HG03342 (cell line): ENCODE data around the gene HTR6.
"Not testable (repeated sequence)": the region's sequence is repeated elsewhere in the genome, so short reads cannot be mapped to it uniquely, and the experiment has no call there.

ENCODE experiments used
- ATAC-seq: cut with Tn5 transposase; IDR thresholded peaks from one replicate; pipeline ENCODE4 v1.9.1; 2021; ENCODE audit warnings: mild to moderate bottlenecking, moderate library complexity; ENCODE audit not compliant: unreplicated experiment

Gene HTR6

GRCh38 chr1:19637606-19638005 is 27.1 kb upstream of the HTR6 start:
- no peak for ATAC-seq

- not testable (repeated sequence) for ATAC-seq
These were observed 25.4 kb upstream of the HTR6 start for GRCh38 chr1:19639228-19639627.

DNA sequence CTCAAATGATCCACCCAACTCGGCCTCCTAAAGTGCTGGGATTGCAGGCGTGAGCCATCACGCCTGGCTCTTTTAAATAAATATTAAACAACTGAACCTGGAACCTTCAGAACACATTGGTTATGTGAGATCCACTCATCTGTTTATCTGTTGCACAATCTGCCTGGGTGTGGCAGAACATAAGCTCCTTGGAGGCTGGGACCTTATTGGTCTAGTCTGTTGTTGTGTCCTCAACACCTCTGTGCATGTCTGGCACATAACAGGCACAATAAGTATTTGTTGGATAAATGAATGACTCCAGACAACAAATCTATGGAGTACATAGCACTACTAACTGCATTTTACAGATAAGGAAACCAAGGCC is 24.7 kb upstream of the HTR6 start:
- ATAC-seq, result no peak

DNA sequence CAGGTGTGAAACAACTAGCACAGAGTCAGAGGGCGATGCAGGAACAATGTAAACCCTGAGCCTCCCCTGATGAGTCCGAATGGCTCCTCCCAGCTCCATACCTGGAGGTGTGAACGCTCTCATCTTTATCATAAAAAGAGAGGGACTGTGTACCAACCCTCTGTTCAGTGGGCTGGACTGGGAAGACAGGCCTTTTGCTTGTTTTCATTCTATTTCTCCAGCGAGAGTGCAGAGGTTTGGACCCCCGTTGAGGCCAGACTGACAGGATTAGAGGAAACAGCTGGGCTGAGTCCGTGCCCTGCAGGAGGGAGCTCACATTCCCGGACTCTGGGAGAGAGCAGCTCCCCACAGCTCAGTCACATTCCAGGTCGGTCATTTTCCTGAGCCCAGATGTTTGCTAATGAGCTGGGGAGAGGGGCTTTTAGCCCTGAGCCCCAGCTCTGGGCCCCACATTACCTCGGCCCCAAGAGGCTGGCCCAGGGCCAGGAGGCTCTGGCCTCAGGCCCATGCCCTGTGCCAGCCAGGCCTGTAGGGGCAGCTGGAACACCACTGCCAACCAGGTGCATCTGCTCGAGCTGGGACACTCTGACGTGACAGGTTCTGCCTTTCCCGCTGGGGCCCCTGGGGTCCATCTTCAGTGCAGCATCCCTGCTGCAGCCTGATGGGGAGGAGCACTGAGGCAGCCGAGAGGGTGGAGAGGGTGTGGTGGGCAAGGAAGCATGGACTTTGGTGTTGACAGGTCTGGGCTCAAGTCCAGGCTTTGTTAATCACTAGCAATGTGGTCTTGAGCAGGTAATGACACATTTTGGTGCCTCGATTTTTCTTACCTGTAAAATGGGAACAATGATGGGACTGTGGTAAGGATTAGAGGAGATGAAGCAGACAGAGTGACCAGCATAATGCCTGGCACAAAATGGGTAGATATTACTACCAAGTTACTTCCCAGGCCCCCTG is 24.0 kb upstream of the HTR6 start:
- ATAC-seq, result no peak

DNA sequence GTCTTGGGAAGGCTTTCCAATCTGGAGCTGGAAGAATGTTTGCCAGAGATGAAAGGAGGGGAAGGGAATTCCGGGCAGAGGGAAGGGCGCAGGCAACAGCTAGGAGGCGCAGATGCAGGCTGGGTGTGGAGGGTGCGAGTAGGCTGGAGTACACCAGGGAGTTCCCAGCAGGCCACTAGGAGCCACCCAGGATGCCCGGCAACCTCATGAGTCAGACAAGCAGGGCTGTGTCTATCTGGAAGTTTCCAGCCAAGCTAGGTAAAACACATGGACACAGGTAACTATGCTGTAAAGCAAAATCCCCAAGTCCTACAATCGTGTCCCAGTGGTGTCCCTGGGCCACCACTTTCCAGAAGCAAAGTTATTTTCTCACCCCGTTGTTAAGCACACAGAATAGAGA is 21.6 kb upstream of the HTR6 start:
- ATAC-seq, result no peak

- ATAC-seq, result no peak
These were observed 20.9 kb upstream of the HTR6 start, which contains the start of gene NBL1 for GRCh38 chr1:19643602-19644394. NBL1 (plus strand) TSS chr1:19644311; CDS start chr1:19655031, 10,720 bp downstream.

DNA sequence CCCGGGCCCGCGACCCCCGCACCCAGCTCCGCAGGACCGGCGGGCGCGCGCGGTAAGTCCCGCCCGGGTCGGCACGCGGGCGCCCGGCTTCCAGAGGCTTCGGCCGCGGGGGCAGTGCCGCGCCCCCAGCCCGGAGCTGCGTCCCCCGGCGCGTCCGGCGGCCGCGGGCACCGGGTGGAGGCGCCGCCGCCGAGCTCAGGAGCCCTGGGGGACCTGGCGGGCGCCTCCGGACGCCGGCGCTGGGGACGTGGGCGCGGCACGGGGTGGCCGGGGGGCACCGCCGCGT is 20.3 kb upstream of the HTR6 start:
- ATAC-seq, result no peak

- ATAC-seq, result no peak
These were observed 19.8 kb upstream of the HTR6 start for GRCh38 chr1:19644681-19645410.

- no peak for ATAC-seq
These were observed 19.0 kb upstream of the HTR6 start for GRCh38 chr1:19645411-19646251.

- ATAC-seq, result no peak
These were observed 18.0 kb upstream of the HTR6 start for GRCh38 chr1:19646377-19647319.

DNA sequence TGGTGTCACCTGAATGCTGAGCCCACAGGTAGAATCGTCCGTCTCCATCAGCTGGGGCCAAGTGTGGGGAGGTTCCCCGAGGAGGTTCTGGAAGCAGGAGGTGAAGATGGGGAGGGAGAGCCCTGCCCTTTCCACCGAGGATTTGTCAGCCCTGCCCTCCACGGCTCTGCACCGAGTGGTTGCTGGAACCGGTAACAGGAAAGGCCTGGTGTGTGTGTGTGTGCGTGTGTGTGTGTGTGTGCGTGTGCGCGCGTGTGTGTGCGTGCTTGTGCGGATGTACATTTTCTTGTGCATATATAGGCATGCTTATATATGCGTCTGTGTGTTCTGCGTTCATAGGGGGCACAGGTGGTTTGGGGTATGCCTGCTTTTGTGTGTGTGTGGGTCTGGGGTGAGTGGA is 17.0 kb upstream of the HTR6 start:
- no peak for ATAC-seq

DNA sequence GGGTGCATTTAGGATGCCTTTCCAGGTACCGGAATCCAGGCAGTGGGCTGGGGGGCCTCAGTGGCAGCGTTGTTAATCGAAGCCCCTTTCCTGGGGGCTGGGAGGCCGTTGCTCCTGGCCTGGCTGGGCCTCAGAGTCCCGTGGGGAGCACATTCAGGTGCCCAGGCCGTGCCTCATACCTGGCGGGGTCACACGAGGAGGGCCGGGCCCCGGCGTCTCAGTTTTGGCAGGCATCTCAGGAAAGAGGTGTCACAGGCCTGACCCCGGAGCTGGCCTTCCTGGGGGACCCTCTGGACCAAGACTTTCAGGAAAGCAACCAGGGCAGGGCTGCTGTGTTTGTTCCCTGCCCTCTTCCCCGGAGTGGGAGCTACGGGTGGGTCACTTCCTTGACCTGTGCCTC is 16.4 kb upstream of the HTR6 start:
- no peak for ATAC-seq

DNA sequence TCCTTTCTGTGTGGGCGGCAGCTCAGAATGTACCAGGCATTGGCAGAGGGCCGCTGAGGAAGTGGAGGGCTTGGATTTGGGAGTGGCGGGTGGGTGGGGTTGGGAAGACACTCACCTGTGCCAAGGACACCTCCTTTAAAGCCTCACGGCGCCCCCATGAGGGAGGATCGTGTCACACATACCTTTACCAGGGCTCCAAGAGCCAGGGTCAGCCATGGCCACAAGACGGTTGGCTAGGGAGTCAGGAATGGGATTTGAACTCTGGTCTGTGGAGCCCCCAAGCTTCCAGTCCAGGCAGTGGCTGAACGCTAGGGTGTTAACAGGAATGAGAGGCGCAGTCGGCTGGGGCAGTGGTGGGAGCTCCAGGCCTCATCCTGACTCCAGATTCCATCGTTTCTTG is 16.0 kb upstream of the HTR6 start:
- ATAC-seq, result no peak

DNA sequence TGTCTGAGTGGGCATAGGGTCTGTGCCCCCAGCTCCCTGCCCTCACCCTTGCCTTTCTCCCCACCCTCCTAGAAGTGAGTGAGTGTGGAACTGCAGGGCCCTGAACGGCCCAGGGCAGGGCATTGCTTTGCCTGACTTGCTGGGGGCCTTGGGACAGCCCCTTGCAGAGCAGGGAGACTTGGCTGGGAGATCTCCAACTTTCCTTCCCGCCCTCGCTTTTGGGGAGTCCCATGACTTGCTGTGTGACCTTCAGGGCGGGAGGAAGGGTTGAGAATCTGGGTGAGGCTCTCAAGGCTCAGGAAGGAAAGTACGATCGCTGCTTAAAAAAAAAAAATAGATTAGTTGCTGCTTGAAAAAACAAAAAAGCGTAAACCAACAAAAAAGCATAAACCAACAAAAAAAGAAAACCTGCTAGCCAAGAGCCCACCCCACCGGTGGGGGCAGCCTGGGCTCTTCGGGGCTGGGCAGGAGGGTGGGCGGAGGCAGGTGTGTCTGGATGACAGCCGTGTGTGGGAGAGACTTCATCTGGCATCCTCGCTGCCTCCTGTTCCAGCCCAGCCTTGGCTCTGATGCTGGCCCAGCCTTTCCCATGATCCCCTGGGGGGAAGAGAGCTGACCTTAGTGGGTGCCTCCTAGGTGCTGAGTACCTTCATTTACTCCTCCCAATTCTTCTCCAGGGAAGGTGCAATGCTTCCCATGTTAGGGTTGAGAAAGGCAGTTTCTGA is 14.1 kb upstream of the HTR6 start:
- ATAC-seq, result no peak

DNA sequence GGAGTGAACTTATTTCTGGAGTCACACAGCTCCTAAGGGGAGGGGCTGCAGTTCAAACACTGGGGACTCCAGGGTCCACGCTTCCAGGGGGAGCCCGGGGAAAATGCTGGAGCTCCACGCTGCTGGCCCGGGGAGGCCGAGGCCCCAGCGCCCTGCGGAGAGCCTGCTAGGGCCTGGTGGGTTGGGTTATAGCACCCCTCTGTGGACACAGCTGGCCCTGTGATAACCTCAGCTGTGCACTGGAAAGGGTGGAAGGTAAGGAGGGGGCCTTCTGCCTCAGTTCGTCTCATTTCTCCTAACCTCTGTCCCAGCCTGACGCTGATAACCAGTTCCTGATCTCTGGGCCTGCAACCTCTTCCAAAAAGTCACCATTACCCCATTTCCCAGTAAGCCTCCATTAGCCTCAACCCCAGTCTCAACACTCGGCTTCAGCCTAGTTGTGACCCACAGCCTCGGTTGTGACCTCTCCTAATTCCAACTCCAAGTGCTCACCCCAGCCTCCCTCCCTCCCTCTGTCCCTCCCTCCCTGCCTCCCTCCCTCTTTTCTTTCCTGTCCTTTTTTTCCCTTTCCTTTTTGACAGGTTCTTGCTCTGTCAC is 13.4 kb upstream of the HTR6 start:
- no peak for ATAC-seq

- no peak for ATAC-seq
These were observed 10.3 kb upstream of the HTR6 start for GRCh38 chr1:19654386-19654785.

DNA sequence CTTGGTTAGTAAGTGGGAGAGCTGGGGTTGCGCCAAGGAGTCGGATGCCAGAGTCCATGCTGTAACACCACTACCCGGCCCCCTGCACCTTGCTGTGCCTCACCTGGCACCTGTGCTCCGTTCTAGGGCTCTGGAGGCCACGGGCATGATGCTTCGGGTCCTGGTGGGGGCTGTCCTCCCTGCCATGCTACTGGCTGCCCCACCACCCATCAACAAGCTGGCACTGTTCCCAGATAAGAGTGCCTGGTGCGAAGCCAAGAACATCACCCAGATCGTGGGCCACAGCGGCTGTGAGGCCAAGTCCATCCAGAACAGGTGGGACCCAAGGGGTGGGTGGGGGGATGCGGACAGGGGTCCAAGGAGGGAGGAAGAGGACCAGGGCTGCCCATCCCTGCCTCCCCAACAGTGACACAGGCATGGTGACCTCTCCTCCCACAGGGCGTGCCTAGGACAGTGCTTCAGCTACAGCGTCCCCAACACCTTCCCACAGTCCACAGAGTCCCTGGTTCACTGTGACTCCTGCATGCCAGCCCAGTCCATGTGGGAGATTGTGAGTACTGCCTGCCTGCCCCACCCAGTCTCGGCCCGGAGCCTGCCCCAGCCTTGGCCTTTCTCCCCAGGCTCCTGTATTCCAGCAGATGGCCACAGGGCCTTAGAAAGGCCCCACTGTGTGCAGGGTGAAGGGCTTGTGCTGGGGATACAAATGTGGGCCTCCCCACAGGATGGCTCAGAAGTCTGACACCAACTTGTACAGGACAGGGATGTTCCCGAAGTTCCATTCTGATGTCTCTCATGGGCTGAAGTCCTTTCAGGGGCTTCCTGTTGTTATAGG is 9.6 kb upstream of the HTR6 start:
- ATAC-seq, result no peak

DNA sequence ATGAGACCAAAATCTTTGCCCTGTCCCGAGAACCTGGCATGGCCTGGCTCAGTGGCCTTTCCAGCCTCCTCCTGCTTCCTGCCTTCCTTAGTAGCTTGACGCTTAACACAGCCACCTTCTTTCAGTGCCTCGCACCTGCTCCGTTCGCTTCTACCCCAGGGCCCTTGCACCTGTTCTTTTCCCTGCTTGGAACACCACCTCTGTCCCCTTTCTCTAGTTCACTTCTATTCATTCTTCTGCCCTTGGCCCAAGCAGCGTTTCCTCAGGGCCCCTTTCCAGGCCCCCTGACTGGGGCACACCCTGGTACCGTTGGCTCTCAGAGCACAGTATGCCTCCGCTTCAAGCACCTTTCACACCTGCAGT is 9.0 kb upstream of the HTR6 start:
- no peak for ATAC-seq
